GM06990 (cell line): ENCODE data around the gene P3R3URF.

Experiments
- DNase-seq: peaks from one replicate; pipeline ENCODE4 v3.0.0-alpha.2; 2011; ENCODE audit not compliant: insufficient read length; ENCODE audit errors: extremely low read depth
- H3K27me3 ChIP-seq: replicated peaks from 2 replicates; pipeline ENCODE4 v1.6.0; 2011; ENCODE audit warnings: low read length; ENCODE audit not compliant: control insufficient read depth, insufficient read depth
- H3K36me3 ChIP-seq: 2 replicates; pipeline ENCODE4 v1.5.1; 2011; ENCODE audit warnings: low read length; ENCODE audit not compliant: control insufficient read depth, insufficient read depth
- H3K4me3 ChIP-seq: replicated peaks from 2 replicates; pipeline ENCODE4 v1.5.1; 2011; ENCODE audit warnings: low read depth, mild to moderate bottlenecking, control low read depth, low read length
- CTCF ChIP-seq: IDR thresholded peaks from 2 replicates; pipeline ENCODE4 v1.5.1; 2011; ENCODE audit warnings: low read length, control low read depth, mild to moderate bottlenecking, inconsistent platforms; ENCODE audit not compliant: insufficient read depth, poor library complexity, severe bottlenecking

Gene P3R3URF

GRCh38 chr1:46199233-46199749 lies 23.0 kb upstream of the P3R3URF start:
- Histone ChIP-seq H3K27me3 (no peaks in the 10 kb centered on the region), H3K36me3 (peaks cover 2% of the 10 kb centered on the region; the same call in 1 of the 2 replicates), H3K4me3 (peak overlapping the region; percentile 87)
- DNase-seq, result no peak
- TF ChIP-seq CTCF, result no peak

GRCh38 chr1:46197964-46198811 lies 21.9 kb upstream of the P3R3URF start, which contains the start of gene POMGNT1:
POMGNT1 (minus strand) TSS chr1:46198434; CDS start chr1:46197821, 613 bp downstream.
- Histone ChIP-seq H3K36me3 (peaks cover 5% of the 10 kb centered on the region), H3K4me3 (peak within 1 kb of the TSS; percentile 87), H3K27me3 (no peaks in the 10 kb centered on the region)
- peak; percentile 26 for TF ChIP-seq CTCF
- peak; percentile 81 for DNase-seq

DNA sequence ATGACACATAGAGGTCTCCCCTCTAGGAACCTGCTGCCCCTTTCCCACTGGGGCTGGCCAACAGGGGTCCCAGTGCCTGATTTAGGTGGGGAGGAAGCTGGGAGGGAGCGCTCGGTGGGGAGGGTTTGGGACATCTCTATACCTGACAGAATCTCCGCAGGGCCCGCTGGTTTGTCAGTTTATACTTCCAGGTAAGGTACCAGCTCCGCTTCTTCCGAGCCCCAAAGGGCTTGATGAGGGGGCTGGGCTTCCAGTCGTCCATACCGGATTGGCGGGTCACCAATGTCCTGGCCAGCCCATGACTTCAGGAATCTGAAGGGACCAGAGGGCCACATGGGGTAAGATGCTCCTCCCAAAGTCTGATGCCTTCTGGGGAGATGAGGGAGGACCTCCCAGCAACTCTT lies 21.3 kb upstream of the P3R3URF start:
- H3K27me3 ChIP-seq, result no peaks in the 10 kb centered on the region
- H3K4me3 ChIP-seq, result peak overlapping the region; percentile 84
- no peak for DNase-seq
- peaks cover 7% of the 10 kb centered on the region for H3K36me3 ChIP-seq
- TF ChIP-seq CTCF, result no peak

DNA sequence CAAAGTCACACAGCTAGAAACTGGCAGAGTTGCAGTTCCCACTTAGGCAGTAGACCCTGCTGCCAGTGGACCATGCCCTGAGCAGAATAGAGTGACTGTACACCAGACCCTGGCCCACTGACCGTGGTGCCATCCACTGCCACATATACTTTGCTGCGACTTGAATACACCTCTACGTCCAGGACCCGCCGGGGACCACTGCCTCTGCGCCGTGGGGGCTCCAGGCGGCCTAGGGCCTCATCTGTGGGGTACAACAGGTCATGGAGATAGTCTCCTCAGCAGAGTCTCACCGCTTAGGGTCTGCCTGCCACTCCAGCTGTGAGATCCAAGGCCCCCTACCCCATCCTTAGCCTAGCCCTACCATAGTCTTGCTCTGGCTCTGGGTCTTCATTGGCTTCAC lies 20.3 kb upstream of the P3R3URF start:
- no peaks in the 10 kb centered on the region for H3K27me3 ChIP-seq
- no peak for TF ChIP-seq CTCF
- no peak for DNase-seq
- peaks cover 12% of the 10 kb centered on the region for H3K36me3 ChIP-seq
- H3K4me3 ChIP-seq, result no peak overlapping the region

DNA sequence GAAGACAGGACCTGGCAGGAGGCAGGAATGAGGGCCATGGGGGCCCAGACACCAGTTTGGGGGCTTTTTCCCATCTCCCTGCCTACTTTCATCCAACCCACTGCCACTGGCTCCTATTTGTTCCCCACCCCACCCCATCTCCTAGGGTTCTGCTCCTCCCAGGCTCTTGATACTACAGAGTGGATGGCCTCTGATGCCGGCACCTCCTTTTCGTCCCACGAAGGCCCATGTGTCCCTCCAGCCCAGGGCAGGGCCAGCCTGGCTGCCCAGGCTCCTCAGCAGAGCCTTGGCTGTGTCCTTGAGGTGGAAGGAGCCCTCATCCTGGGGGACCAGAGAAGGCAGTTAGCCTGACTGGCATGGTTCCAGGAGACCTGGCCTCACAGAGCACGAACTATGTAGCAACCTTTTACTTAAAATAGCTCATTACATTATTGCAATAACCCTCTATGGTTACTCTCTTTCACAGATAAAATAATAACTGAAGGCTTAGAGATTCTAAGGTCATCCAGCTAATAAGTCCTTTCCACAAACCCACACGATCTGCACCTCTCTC lies 18.4 kb upstream of the P3R3URF start:
- Histone ChIP-seq H3K4me3 (no peak overlapping the region), H3K36me3 (peaks cover 13% of the 10 kb centered on the region), H3K27me3 (no peaks in the 10 kb centered on the region)
- no peak for TF ChIP-seq CTCF
- no peak for DNase-seq
